Activated CD8-positive, alpha-beta memory T cell treated with anti-CD3 and anti-CD28 coated beads, Interleukin-2, amount 50 U/mL, for 4 hours (primary cell): ENCODE results near the gene NUP210.
"Not testable (repeated sequence)": the region's sequence is repeated elsewhere in the genome, so short reads cannot be mapped to it uniquely, and the experiment has no call there.

Experiments used
- DNase-seq: peaks from one replicate; pipeline ENCODE4 v3.0.0-alpha.2; 2020

Gene NUP210

GRCh38 chr3:13405614-13406013 is 14.5 kb downstream of the NUP210 start:
- DNase-seq, result no peak

- DNase-seq, result no peak
Measured at GRCh38 chr3:13404626-13405452, 15.3 kb downstream of the NUP210 start.

GRCh38 chr3:13403847-13404246 is 16.3 kb downstream of the NUP210 start:
- no peak for DNase-seq

DNA sequence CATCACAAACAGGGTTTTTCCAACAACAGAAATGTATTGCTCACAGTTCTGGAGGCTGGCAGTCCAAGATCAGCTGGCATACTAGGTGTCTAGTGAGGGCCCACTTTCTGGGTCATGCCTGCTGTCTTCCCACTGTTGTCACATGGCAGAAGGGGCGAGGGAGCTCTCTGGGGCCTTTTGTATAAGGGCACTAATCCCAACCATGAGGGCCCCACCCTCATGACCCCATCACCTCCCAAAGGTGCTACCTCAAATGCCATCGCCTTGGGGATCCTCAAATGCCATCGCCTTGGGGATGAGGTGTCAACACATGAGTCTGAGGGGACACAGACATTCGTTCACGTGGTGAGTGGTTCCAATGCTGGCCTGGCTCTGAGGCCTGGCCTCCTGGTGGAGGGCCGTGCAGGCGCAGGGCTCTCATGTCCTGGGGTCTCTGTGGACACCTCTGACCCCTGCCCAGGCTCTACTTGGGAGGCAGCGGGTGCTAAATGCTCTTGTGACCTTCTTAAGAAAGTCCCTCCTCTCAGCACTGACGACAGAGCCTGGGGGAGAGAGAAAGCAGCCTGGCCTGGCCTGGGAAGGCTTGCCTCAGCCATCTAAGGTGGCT is 16.8 kb downstream of the NUP210 start:
- no peak for DNase-seq

DNA sequence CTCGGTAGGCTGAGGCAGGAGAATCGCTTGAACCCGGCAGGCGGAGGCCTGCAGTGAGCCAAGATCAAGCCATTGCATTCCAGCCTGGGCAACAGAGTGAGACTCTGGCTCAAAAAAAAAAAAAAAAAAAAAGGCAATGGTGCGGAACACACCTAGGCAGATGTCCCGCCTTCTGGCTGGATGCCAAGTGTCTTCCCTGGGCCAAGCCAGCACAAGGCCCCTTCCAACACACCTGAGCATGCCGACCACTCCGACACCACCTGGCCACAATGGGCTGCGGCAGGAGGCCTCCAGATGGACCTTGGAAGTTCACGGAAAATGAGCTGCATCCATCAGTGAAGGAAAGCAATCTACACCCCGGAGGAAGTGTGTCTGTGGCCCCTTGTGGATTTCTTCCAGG is 19.0 kb downstream of the NUP210 start:
- DNase-seq, result no peak

DNA sequence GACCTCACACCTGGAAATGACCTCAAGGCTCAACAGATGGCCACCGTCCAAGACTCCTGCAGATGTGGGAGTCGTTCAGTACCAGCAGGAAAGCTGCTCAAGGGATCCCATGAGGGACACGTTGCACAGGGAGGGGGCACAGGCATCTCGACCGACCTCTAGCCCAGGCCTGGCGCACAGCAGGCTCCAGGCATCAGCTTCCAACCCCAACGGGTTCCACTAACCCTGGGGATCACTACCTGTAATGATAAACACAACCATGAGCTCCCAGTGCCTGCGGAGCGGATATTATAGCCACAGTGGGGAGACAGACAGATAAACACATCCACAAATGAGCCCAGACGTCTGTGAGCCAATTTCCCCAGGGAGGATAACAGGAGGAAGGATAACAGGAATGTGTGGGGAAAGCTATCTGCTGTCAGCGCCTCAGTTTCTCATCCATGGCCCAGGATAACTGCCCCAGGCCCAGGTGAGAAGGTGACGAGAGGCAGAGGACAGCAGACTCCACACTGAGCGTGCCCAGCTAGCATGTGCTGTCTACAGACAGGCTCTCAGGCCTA is 19.9 kb downstream of the NUP210 start:
- no peak for DNase-seq

DNA sequence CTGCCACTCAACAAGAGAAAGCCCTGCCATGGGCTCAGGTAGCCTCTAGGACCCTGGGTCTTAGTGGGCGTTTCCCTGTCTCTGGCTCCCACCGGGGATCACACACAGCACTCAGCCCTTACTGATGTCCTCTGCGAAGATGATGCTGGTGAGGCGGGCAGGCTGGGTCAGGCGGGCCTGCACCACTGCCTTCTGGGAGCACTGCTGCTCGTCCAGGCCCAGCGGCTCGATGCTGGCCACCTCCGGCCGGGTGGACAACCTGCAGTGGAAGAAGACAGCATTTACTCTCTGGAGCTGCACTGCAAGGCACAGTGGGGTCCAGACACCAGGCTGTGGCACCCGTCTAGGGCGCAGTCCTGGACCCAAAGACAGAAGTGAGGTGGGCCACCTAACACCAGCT is 20.5 kb downstream of the NUP210 start:
- no peak for DNase-seq

- DNase-seq, result no peak
Measured at GRCh38 chr3:13397316-13397715, 22.8 kb downstream of the NUP210 start.

DNA sequence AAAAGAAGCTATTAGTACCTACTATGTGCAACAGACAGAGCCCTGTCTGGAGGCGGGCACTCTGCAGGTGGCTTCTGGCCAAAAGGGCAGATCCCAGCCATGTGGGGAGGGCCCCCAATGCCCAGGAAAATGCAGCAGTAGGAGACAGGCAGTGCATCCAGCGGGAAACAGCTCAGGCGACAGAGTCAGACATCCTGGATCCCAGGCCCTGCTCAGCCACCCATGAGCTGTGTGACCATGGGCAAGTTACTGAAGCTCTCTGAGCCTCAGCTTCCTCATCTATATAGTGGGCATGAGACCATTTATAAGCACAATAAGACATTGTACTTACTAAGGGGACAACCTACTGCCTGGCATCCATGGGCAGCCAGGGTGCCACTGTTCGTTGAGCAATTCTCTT is 25.8 kb downstream of the NUP210 start:
- DNase-seq, result no peak

DNA sequence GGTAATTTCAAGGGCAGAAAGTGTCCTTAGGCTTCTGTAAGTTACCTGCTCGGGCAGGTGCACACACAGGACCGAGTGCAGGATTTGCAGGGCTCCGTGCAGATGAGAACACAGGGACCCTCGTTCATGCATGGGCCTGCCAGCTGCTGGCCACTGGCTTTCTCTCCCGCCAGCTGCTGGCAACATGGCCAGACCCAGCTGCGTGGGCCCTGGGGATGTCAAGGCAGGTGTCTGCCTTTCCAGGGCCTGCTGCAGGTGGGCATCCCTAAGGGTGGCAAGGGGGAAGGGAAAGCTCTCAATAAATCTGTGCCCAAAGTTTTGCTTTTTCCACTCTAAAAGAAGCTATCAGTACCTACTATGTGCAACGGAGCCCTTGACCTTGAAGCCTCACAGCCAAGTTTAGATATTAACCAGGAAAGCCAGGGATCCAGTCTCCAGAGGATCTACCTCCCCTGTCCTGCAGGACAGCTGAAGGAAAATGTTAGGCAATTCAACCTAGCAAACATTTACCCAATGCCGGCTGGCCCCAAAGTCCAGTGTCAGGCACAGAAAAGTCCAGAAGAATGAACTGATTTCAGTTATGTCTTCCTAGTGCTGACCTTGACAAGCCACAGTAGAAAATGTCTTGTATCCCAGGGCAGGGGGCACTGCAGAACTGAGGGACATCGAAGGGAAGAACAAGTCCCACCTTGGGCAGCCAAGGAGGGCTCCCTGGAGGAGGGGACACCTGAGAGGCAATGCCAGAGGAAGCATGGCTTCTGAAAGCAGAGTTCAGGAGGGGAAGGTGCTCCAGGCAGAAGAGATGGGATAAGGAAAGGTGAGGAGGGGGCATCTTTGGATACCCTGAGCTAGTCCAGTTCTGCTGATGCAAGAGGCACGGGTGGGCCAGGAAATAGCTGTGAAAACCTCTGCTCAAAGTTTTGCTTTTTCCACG is 26.4 kb downstream of the NUP210 start:
- no peak for DNase-seq

DNA sequence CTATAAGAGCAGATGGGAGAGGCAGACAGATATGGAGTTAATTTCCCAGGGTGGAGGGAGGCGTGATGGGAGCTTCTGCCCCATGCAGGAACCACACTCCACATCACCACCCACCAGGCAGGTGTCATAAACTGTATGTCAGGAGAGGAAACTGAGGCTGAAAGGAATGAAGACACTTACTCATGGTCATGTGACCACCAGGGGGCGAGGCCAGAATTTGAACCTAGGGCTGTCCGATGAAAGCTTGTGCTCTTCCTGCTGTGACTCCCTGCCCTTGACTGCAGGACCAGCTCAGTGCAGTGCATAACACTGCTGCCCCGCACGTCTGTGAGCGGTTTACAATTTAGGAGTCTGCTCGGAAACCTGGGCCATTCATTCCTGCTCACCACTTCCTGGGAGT is 28.8 kb downstream of the NUP210 start:
- peak; percentile 39 for DNase-seq

DNA sequence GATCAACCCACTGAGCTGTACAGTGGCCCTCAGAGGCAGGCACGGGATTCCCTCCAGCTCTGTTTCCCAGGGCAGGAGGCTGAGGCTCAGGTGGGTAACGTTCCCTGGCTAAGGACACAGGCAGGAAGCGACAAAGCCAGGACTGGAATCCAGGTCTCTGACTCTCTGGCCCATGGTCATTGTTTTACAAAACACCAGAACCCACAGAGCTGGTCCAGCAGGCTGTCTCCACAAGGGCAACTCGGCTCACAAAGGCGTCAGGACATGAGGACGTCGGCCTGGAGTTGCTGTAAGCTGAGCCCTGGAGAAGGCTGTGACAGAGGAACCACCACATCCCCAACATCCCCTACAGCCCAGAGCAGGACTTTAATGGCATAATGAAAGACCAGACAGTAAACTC is 30.7 kb downstream of the NUP210 start:
- no peak for DNase-seq

- DNase-seq, result no peak
Measured at GRCh38 chr3:13388816-13389215, 31.3 kb downstream of the NUP210 start.

- no peak for DNase-seq
Measured at GRCh38 chr3:13385373-13385965, 34.7 kb downstream of the NUP210 start.

GRCh38 chr3:13380971-13381370 is 39.2 kb downstream of the NUP210 start:
- no peak for DNase-seq

GRCh38 chr3:13379201-13379830 is 40.8 kb downstream of the NUP210 start:
- no peak for DNase-seq

GRCh38 chr3:13378155-13378554 is 42.0 kb downstream of the NUP210 start:
- DNase-seq, result no peak

DNA sequence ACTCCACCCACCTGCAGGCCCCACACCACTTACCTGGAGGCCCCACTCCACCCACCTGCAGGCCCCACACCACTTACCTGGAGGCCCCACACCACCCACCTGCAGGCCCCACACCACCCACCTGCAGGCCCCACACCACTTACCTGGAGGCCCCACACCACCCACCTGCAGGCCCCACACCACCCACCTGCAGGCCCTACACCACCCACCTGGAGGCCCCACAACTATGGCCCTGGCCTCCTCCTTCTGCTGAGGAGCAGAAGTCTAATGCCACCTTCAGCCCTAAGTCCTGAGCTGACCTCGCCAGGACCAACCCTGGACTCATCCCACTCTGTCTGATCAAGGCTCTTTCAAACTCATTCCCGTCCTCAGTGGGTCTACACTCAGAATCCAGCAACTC is 42.4 kb downstream of the NUP210 start:
- not testable (repeated sequence) for DNase-seq

GRCh38 chr3:13377021-13377420 is 43.1 kb downstream of the NUP210 start:
- no peak for DNase-seq

DNA sequence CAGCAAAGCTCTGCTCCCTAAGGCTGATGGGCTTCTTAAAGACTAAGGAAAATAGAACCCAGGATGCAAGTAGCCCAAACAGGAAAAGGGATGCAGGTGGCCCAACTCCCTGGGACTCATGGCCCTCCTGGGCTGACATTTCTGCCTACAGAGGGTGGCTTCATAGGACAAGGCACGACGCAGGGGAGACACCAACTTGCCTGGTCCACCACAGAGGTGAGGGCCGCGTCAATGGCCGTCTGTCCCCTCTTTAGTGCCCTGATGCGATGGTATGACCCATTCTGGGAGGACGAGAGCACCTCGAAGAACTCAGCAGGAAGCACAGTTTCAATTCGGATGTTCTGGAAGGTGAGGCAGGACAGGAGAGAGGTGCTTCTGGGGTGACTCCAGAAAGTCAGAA is 44.0 kb downstream of the NUP210 start:
- no peak for DNase-seq

DNA sequence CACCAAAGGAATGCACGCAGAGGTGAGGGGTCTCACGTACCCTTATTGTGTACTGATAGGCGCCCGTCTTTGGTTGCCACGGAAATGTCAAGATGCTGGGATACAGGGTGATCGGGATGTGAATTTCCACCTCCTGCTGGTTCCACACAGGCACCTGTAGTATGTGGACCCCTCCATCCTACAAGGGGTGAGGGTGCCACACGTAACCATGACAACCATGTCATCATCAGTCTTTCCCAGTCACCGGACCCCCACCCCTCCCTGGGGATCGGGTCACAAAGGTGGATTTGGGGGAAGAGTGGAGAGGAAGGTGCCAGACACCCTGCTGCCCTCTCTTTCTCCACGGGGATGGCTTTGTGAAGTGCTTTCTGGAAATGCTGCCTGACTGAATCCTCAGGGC is 44.7 kb downstream of the NUP210 start:
- no peak for DNase-seq

DNA sequence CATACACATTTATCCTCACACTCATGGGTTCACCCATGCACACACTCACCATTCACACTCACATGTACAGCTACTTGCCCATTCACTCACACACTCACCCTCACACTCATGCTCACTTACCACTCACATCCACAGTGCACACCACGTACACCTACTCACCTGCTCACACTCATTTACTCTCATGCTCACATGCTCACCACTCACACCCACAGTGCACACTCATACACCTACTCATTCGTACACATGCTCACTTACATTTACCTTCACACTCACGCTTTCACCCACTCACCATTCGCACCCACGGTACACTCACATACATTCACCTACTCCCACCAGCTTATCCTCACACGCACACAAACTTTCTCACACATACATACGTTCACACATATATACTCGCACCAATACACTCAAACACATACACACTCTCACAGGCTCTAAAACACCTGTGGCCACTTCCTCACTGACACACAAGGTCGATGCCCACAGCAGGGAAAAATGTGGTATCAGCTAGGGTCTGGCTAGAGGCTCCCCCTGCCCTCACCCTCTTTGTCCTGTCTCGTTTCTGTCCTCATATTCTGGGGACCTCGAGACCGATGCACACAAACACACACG is 46.0 kb downstream of the NUP210 start:
- DNase-seq, result no peak
